Liver (tissue), 9 donors: ENCODE measurements around the gene LRRTM4. TPM values are rescaled to one million over a fixed set of nuclear protein-coding genes. Genes with fewer than 3 reads are reported as not detected.

Experiments
- DNase-seq: peaks from one replicate; pipeline ENCODE4 v3.0.0-alpha.2; 2017; ENCODE audit warnings: low spot score
- H3K27ac ChIP-seq, 2 donors: one replicate each; pipeline ENCODE4 v1.7.0; 2013; ENCODE audit warnings: inconsistent platforms in 2 of 2, low read length in 2 of 2, control low read depth in 1 of 2, low read depth in 1 of 2, mild to moderate bottlenecking in 1 of 2
- H3K27me3 ChIP-seq, 4 donors: one replicate each; pipeline versions ENCODE4 v1.6.1 to v1.7.0; 2013; ENCODE audit warnings: low read length in 3 of 4, inconsistent platforms in 1 of 4, mild to moderate bottlenecking in 1 of 4, moderate library complexity in 1 of 4; ENCODE audit not compliant: control insufficient read depth in 4 of 4, insufficient read depth in 4 of 4
- H3K36me3 ChIP-seq, 4 donors: one replicate each; pipeline versions ENCODE4 v1.6.1 to v1.7.0; 2013; ENCODE audit warnings: low read length in 3 of 4, mild to moderate bottlenecking in 3 of 4, low read depth in 1 of 4, moderate library complexity in 1 of 4; ENCODE audit not compliant: control insufficient read depth in 4 of 4, insufficient read depth in 3 of 4
- H3K4me1 ChIP-seq, 4 donors: one replicate each; pipeline versions ENCODE4 v1.6.1 to v1.7.0; 2013; ENCODE audit warnings: low read length in 3 of 4, mild to moderate bottlenecking in 3 of 4, moderate library complexity in 1 of 4; ENCODE audit not compliant: control insufficient read depth in 4 of 4, insufficient read depth in 4 of 4
- H3K4me3 ChIP-seq, 3 donors: one replicate each; pipeline versions ENCODE4 v1.6.1 to v1.7.0; 2013; ENCODE audit warnings: low read length in 3 of 3, control low read depth in 1 of 3, low read depth in 1 of 3, mild to moderate bottlenecking in 1 of 3
- H3K9ac ChIP-seq, 2 donors: one replicate each; pipeline ENCODE4 v1.7.0; 2013; ENCODE audit warnings: low read length in 2 of 2, mild to moderate bottlenecking in 2 of 2, moderate library complexity in 2 of 2, control low read depth in 1 of 2, low read depth in 1 of 2
- H3K9me3 ChIP-seq, 4 donors: one replicate each; pipeline versions ENCODE4 v1.6.1 to v1.7.0; 2013; ENCODE audit warnings: low read length in 3 of 4; ENCODE audit not compliant: control insufficient read depth in 4 of 4
- FOXA1 ChIP-seq: IDR thresholded peaks from 2 replicates; pipeline ENCODE4 v1.6.1; 2016; ENCODE audit warnings: antibody characterized with exemption
- FOXA2 ChIP-seq: IDR thresholded peaks from 2 replicates; pipeline ENCODE4 v1.6.1; 2016; ENCODE audit warnings: antibody characterized with exemption
- GABPA ChIP-seq, 2 donors: IDR thresholded peaks in 1 of 2; conservative IDR thresholded peaks in 1 of 2; 2 replicates each; pipeline ENCODE4 v1.6.1; 2016; ENCODE audit warnings: antibody characterized with exemption in 2 of 2, mild to moderate bottlenecking in 1 of 2, moderate library complexity in 1 of 2
- HNF4G ChIP-seq: IDR thresholded peaks from 2 replicates; pipeline ENCODE4 v1.6.1; 2016; ENCODE audit warnings: antibody characterized with exemption
- JUND ChIP-seq, 2 donors: IDR thresholded peaks; 2 replicates each; pipeline ENCODE4 v1.6.1; 2016; ENCODE audit warnings: antibody characterized with exemption in 2 of 2
- NR2F2 ChIP-seq: IDR thresholded peaks from 2 replicates; pipeline ENCODE4 v1.6.1; 2016; ENCODE audit warnings: antibody characterized with exemption
- RAD21 ChIP-seq, 2 donors: IDR thresholded peaks; 2 replicates each; pipeline ENCODE4 v1.6.1; 2016; ENCODE audit warnings: antibody characterized with exemption in 2 of 2, mild to moderate bottlenecking in 2 of 2
- RXRA ChIP-seq, 2 donors: IDR thresholded peaks; 2 replicates each; pipeline ENCODE4 v1.6.1; 2017 to 2018; ENCODE audit warnings: antibody characterized with exemption in 2 of 2, mild to moderate bottlenecking in 1 of 2
- SP1 ChIP-seq: IDR thresholded peaks from 2 replicates; pipeline ENCODE4 v1.6.1; 2018; ENCODE audit warnings: antibody characterized with exemption, mild to moderate bottlenecking
- TAF1 ChIP-seq: conservative IDR thresholded peaks from 2 replicates; pipeline ENCODE4 v1.6.1; 2016; ENCODE audit warnings: antibody characterized with exemption, mild to moderate bottlenecking
- YY1 ChIP-seq: IDR thresholded peaks from 2 replicates; pipeline ENCODE4 v1.6.1; 2016; ENCODE audit warnings: antibody characterized with exemption, mild to moderate bottlenecking
- WGBS: extraction: QIAGEN DNeasy Blood & Tissue Kit; methylation state at CpG from one replicate; pipeline ENCODE4 v1.1.7; 2013; 5-methylcytosine and 5-hydroxymethylcytosine counted together
- polyA plus RNA-seq, 2 donors: library from polyadenylated mRNA; stranded (reverse) in 1 of 2; unstranded in 1 of 2; fragments of 200-250 nt in 1 of 2; fragments of >200 nt in 1 of 2; fragmentation: Nextera tagmentation in 1 of 2; extraction: Ambion mirVana in 1 of 2; gene quantifications; one replicate each; pipeline versions ENCODE4 v1.2.1 to v1.2.3, GENCODE V29; 2013 to 2015
- total RNA-seq, 2 donors: library from RNA; depleted of rRNA; stranded (reverse); fragments of >200 nt; gene quantifications; one replicate each; pipeline ENCODE4 v1.2.3, GENCODE V29; 2014
- TF ChIP-seq, protein P1 (sequence below): IDR thresholded peaks from 2 replicates; pipeline ENCODE4 v1.6.1; 2016; ENCODE audit warnings: antibody characterized with exemption
- TF ChIP-seq, protein P2 (sequence below): IDR thresholded peaks from 2 replicates; pipeline ENCODE4 v1.6.1; 2016; ENCODE audit warnings: antibody characterized with exemption
- TF ChIP-seq, protein P3 (sequence below): IDR thresholded peaks from 2 replicates; pipeline ENCODE4 v1.6.1; 2016; ENCODE audit warnings: antibody characterized with exemption, mild to moderate bottlenecking
- donor health status: healthy.
- donor health status: healthy.
- donor health status: healthy.
- donor health status: healthy.
- donor health status: healthy.

LRRTM4 gene
- total and polyA plus RNA-seq, 4 donors, result 0.06 to 0.09 (median 0.08) TPM; not detected in 1

DNA sequence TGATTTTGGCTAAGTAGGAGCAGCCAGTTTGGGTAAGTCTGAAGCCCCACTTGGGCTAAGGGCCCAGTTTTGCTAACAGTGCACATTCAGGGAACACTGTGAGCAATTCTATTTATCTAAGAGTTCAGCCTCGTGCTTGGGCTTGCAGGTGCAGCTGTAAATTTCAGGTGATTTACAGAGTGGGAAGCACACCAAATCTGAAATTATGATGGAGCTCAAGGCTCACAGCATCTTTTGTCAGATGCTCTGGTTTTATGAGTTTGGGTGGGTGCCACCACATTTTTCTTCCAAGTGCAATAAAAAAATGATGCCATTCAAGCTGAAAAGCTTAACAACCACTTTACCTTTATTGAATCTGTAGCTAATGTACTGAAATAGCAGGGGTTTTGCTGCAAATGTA, 671.2 kb downstream of the LRRTM4 start:
- Histone ChIP-seq H3K4me1 (no peaks in the 10 kb centered on the region), H3K27me3 (no peaks in the 10 kb centered on the region), H3K27ac (no peak overlapping the region), H3K36me3 (no peaks in the 10 kb centered on the region), H3K9me3 (no peaks in the 10 kb centered on the region), H3K4me3 (no peak overlapping the region), H3K9ac (no peak overlapping the region)
- TF ChIP-seq NR2F2 (no peak), GABPA (IDR thresholded peaks at IDR 0.05 in 1 of 2, conservative IDR thresholded peaks at IDR 0.05 in 1 of 2) (no peak), FOXA2 (no peak), JUND (IDR thresholded peaks at IDR 0.05) (no peak), HNF4G (no peak), YY1 (no peak), FOXA1 (no peak), TAF1 (no peak), RXRA (IDR thresholded peaks at IDR 0.05) (no peak)
- TF ChIP-seq, protein P1, sequence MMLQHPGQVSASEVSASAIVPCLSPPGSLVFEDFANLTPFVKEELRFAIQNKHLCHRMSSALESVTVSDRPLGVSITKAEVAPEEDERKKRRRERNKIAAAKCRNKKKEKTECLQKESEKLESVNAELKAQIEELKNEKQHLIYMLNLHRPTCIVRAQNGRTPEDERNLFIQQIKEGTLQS, result no peak
- TF ChIP-seq, protein P2, sequence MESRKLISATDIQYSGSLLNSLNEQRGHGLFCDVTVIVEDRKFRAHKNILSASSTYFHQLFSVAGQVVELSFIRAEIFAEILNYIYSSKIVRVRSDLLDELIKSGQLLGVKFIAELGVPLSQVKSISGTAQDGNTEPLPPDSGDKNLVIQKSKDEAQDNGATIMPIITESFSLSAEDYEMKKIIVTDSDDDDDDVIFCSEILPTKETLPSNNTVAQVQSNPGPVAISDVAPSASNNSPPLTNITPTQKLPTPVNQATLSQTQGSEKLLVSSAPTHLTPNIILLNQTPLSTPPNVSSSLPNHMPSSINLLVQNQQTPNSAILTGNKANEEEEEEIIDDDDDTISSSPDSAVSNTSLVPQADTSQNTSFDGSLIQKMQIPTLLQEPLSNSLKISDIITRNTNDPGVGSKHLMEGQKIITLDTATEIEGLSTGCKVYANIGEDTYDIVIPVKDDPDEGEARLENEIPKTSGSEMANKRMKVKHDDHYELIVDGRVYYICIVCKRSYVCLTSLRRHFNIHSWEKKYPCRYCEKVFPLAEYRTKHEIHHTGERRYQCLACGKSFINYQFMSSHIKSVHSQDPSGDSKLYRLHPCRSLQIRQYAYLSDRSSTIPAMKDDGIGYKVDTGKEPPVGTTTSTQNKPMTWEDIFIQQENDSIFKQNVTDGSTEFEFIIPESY, result no peak
- TF ChIP-seq, protein P3, sequence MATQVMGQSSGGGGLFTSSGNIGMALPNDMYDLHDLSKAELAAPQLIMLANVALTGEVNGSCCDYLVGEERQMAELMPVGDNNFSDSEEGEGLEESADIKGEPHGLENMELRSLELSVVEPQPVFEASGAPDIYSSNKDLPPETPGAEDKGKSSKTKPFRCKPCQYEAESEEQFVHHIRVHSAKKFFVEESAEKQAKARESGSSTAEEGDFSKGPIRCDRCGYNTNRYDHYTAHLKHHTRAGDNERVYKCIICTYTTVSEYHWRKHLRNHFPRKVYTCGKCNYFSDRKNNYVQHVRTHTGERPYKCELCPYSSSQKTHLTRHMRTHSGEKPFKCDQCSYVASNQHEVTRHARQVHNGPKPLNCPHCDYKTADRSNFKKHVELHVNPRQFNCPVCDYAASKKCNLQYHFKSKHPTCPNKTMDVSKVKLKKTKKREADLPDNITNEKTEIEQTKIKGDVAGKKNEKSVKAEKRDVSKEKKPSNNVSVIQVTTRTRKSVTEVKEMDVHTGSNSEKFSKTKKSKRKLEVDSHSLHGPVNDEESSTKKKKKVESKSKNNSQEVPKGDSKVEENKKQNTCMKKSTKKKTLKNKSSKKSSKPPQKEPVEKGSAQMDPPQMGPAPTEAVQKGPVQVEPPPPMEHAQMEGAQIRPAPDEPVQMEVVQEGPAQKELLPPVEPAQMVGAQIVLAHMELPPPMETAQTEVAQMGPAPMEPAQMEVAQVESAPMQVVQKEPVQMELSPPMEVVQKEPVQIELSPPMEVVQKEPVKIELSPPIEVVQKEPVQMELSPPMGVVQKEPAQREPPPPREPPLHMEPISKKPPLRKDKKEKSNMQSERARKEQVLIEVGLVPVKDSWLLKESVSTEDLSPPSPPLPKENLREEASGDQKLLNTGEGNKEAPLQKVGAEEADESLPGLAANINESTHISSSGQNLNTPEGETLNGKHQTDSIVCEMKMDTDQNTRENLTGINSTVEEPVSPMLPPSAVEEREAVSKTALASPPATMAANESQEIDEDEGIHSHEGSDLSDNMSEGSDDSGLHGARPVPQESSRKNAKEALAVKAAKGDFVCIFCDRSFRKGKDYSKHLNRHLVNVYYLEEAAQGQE, result no peak
- DNase-seq, result no peak
- WGBS, result 52% methylated on average over 1 of the region's 1 CpG

DNA sequence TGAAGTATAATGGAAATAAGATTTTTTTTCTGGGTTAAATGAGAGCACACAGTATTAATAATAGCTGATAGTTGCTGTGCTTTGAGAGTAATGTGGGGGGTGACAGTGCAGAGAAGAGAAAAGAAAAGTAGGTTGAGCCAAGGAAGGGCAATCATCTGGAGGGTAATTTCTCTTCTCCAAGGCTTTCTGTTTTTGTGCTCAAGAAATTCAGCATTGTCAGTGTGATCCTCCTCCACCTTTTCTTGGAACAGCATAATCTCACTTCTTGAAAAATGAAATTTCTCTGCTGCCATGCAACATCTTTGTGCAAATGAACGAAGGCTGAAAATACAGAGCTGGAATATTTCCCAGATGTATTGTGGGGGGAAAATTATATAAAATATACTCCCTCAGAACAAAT, 673.1 kb downstream of the LRRTM4 start:
- DNase-seq, result no peak
- 66% methylated on average over 1 of the region's 1 CpG for WGBS
- TF ChIP-seq, protein P2, result no peak
- TF ChIP-seq SP1 (no peak), TAF1 (no peak), RAD21 (IDR thresholded peaks at IDR 0.05) (no peak), GABPA (IDR thresholded peaks at IDR 0.05 in 1 of 2, conservative IDR thresholded peaks at IDR 0.05 in 1 of 2) (no peak), JUND (IDR thresholded peaks at IDR 0.05) (no peak)
- TF ChIP-seq, protein P1, result no peak
- TF ChIP-seq, protein P3, result no peak
- Histone ChIP-seq H3K4me1 (no peaks in the 10 kb centered on the region), H3K4me3 (no peak overlapping the region), H3K27me3 (no peaks in the 10 kb centered on the region), H3K36me3 (no peaks in the 10 kb centered on the region), H3K27ac (no peak overlapping the region), H3K9me3 (no peaks in the 10 kb centered on the region), H3K9ac (no peak overlapping the region)
